ENCODE data around the gene CDC42EP3. TPM values are rescaled to one million over a fixed set of nuclear protein-coding genes. Genes with fewer than 3 reads are reported as not detected.
A peak's percentile ranks its signal among the peaks of the same experiment; 100 is the strongest.

Gene CDC42EP3
- total RNA-seq, 8 experiments from 2014 or later = 0.63 to 32.1 (median 11.1) TPM

- H3K27ac ChIP-seq = no peak overlapping the region
- ATAC-seq (replicated peaks in 6 of 8) = no peak
- H3K4me1 ChIP-seq (replicated peaks in 1 of 2) = peaks cover 6% of the 10 kb centered on the region in 2 donors
- in situ Hi-C loops (cut with MboI; ENCODE audit: low pct_unique_long_range_greater_than_20kb in 2 of 9, low sequenced_read_pairs in 9 of 9, unreplicated experiment in 9 of 9) = no loop called here
- 100% methylated on average over 1 of the region's 3 CpGs; no CpG with 5 or more reads in 9 of the 10 experiments for WGBS, 10 experiments
- no peak overlapping the region for H3K4me3 ChIP-seq
These were observed 21.9 kb downstream of the CDC42EP3 start for GRCh38 chr2:37649518-37649917.

GRCh38 chr2:37648331-37649011, 23.0 kb downstream of the CDC42EP3 start:
- H3K4me3 ChIP-seq = no peak overlapping the region
- H3K27ac ChIP-seq = no peak overlapping the region
- 46 to 92% (median 80%) methylated on average over 2 to 9 of the region's 9 CpGs; no CpG with 5 or more reads in 4 of the 10 experiments for WGBS, 10 experiments
- peak in 4 of 8 experiments; percentile 18 to 83 (median 76) for ATAC-seq (replicated peaks in 6 of 8)
- in situ Hi-C loops (cut with MboI; ENCODE audit: low pct_unique_long_range_greater_than_20kb in 2 of 9, low sequenced_read_pairs in 9 of 9, unreplicated experiment in 9 of 9) = no loop called here
- H3K4me1 ChIP-seq (replicated peaks in 1 of 2) = peaks cover 0 to 2% of the 10 kb centered on the region in 2 donors

DNA sequence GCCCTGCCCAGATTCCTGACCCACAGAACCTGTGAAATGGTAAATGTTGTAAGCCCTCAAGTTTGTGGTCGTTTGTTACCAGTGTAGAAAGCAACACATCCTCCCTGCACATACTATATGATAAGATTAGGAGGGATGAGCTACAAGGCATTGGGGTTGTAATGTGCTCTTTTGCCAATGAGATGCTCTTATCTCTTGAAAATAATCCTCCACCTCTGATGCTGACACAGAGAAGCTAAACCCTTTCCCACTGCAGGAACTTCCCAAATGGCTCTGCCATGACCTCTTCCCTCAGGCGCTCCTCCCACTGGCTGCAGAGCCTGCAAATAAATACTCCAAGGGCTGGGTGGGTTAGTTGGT, 23.5 kb downstream of the CDC42EP3 start:
- in situ Hi-C loops (cut with MboI; ENCODE audit: low pct_unique_long_range_greater_than_20kb in 2 of 9, low sequenced_read_pairs in 9 of 9, unreplicated experiment in 9 of 9) = no loop called here
- Histone ChIP-seq H3K4me3 (no peak overlapping the region), H3K27ac (no peak overlapping the region), H3K4me1 (replicated peaks in 1 of 2) (peaks cover under 1 to 3% of the 10 kb centered on the region in 2 donors)
- WGBS, 10 experiments = 67 to 90% (median 80%) methylated on average over 1 to 2 of the region's 2 CpGs; no CpG with 5 or more reads in 6 of the 10 experiments
- ATAC-seq (replicated peaks in 6 of 8) = no peak

GRCh38 chr2:37645836-37646235, 25.6 kb downstream of the CDC42EP3 start:
- in situ Hi-C loops (cut with MboI; ENCODE audit: low pct_unique_long_range_greater_than_20kb in 2 of 9, low sequenced_read_pairs in 9 of 9, unreplicated experiment in 9 of 9) = no loop called here
- WGBS, 10 experiments = 42 to 100% (median 92%) methylated on average over 1 to 7 of the region's 9 CpGs; no CpG with 5 or more reads in 4 of the 10 experiments
- Histone ChIP-seq H3K4me3 (no peak overlapping the region), H3K27ac (no peak overlapping the region), H3K4me1 (replicated peaks in 1 of 2) (peaks cover 3 to 21% of the 10 kb centered on the region in 2 donors)
- no peak for ATAC-seq (replicated peaks in 6 of 8)

- Histone ChIP-seq H3K4me3 (no peak overlapping the region), H3K4me1 (replicated peaks in 1 of 2) (peaks cover 3 to 21% of the 10 kb centered on the region in 2 donors), H3K27ac (no peak overlapping the region)
- in situ Hi-C loops (cut with MboI; ENCODE audit: low pct_unique_long_range_greater_than_20kb in 2 of 9, low sequenced_read_pairs in 9 of 9, unreplicated experiment in 9 of 9) = no loop called here
- WGBS, 10 experiments = 33 to 98% (median 91%) methylated on average over 3 to 6 of the region's 6 CpGs
- no peak for ATAC-seq (replicated peaks in 6 of 8)
These were observed 26.1 kb downstream of the CDC42EP3 start for GRCh38 chr2:37645362-37645761.

GRCh38 chr2:37644191-37644590, 27.3 kb downstream of the CDC42EP3 start:
- 63 to 100% (median 94%) methylated on average over 1 to 5 of the region's 5 CpGs; no CpG with 5 or more reads in 3 of the 10 experiments for WGBS, 10 experiments
- in situ Hi-C loops (cut with MboI; ENCODE audit: low pct_unique_long_range_greater_than_20kb in 2 of 9, low sequenced_read_pairs in 9 of 9, unreplicated experiment in 9 of 9) = no loop called here
- H3K4me1 ChIP-seq (replicated peaks in 1 of 2) = peaks cover 3 to 21% of the 10 kb centered on the region in 2 donors
- H3K27ac ChIP-seq = no peak overlapping the region
- H3K4me3 ChIP-seq = no peak overlapping the region
- no peak for ATAC-seq (replicated peaks in 6 of 8)

DNA sequence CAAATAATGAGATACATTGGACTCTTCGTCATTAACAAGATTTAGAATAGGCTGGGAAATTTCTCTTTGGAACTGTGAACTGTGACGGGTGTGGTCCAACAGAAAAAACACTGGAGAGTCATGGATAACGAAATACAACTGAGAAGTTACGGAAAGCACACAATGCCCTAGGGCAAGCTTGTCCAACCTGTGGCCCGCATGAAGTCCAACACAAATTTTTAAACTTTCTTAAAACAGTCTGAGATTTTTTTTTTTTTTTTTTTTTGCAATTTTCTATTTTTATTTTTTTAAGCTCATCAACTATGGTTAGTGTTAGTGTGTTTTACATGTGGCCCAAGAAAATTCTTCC, 27.7 kb downstream of the CDC42EP3 start:
- H3K4me3 ChIP-seq = no peak overlapping the region
- WGBS, 10 experiments = 81 to 100% (median 95%) methylated on average over 2 to 5 of the region's 5 CpGs
- in situ Hi-C loops (cut with MboI; ENCODE audit: low pct_unique_long_range_greater_than_20kb in 2 of 9, low sequenced_read_pairs in 9 of 9, unreplicated experiment in 9 of 9) = no loop called here
- no peak for ATAC-seq (replicated peaks in 6 of 8)
- no peak overlapping the region for H3K27ac ChIP-seq
- H3K4me1 ChIP-seq (replicated peaks in 1 of 2) = peaks cover 3 to 21% of the 10 kb centered on the region in 2 donors

DNA sequence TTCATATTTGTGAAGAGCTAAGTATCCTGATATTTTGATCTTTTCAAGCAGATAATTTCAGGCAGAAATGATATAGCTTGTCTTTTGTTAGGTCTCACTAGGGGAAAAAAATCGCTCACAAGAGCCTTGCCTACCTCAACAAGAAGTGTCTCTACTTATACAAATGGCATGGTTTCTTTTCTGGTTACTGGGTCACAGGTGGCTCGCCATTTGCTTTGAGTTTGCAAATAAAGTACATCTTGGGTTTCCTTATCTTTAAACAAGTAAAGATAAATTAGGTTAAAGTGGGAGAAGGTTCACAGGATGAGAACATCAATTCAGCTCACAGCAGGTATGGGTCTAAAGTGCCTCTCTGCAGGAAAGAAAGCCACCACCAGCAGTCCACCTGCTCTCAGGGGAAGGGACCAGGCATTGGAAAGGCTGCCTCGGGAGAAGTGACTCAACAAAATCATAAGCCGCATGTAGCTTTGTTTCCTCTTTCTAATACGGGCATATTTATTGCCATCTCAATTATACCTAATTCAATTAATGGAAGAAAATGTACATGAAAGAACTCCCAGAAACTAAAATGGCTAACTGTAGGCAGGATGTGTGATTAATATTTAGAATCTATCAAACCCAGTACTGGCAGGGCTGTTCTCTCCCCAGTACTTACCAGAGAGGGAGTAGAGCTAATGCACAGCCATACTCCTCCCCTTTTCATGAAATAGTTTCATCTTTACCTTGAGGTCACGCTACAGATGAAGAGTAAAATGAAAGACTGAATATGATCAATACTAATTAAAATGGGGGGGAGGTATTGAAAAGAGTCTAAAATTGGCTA, 28.3 kb downstream of the CDC42EP3 start:
- 73 to 100% (median 94%) methylated on average over 1 to 6 of the region's 6 CpGs; no CpG with 5 or more reads in 1 of the 10 experiments for WGBS, 10 experiments
- Histone ChIP-seq H3K27ac (no peak overlapping the region), H3K4me1 (replicated peaks in 1 of 2) (peaks cover 3 to 21% of the 10 kb centered on the region in 2 donors), H3K4me3 (no peak overlapping the region)
- in situ Hi-C loops (cut with MboI; ENCODE audit: low pct_unique_long_range_greater_than_20kb in 2 of 9, low sequenced_read_pairs in 9 of 9, unreplicated experiment in 9 of 9) = no loop called here
- ATAC-seq (replicated peaks in 6 of 8) = no peak

GRCh38 chr2:37641582-37642171, 29.8 kb downstream of the CDC42EP3 start:
- no peak overlapping the region for H3K27ac ChIP-seq
- peak in 6 of 8 experiments; percentile 23 to 94 (median 89) for ATAC-seq (replicated peaks in 6 of 8)
- WGBS, 10 experiments = 0 to 94% (median 42%) methylated on average over 3 to 6 of the region's 7 CpGs; no CpG with 5 or more reads in 1 of the 10 experiments
- H3K4me1 ChIP-seq (replicated peaks in 1 of 2) = peaks cover 3 to 21% of the 10 kb centered on the region in 2 donors
- no peak overlapping the region for H3K4me3 ChIP-seq
- in situ Hi-C loops (cut with MboI; ENCODE audit: low pct_unique_long_range_greater_than_20kb in 2 of 9, low sequenced_read_pairs in 9 of 9, unreplicated experiment in 9 of 9) = no loop called here

GRCh38 chr2:37639631-37640030, 31.8 kb downstream of the CDC42EP3 start:
- 40 to 100% (median 82%) methylated on average over 1 to 3 of the region's 3 CpGs; no CpG with 5 or more reads in 1 of the 10 experiments for WGBS, 10 experiments
- no peak overlapping the region for H3K4me3 ChIP-seq
- peaks cover 3 to 21% of the 10 kb centered on the region in 2 donors for H3K4me1 ChIP-seq (replicated peaks in 1 of 2)
- in situ Hi-C loops (cut with MboI; ENCODE audit: low pct_unique_long_range_greater_than_20kb in 2 of 9, low sequenced_read_pairs in 9 of 9, unreplicated experiment in 9 of 9) = no loop called here
- H3K27ac ChIP-seq = no peak overlapping the region
- ATAC-seq (replicated peaks in 6 of 8) = no peak

- Histone ChIP-seq H3K27ac (no peak overlapping the region), H3K4me1 (replicated peaks in 1 of 2) (peaks cover 3 to 21% of the 10 kb centered on the region in 2 donors), H3K4me3 (no peak overlapping the region)
- 51 to 100% (median 100%) methylated on average over 1 to 3 of the region's 3 CpGs; no CpG with 5 or more reads in 1 of the 10 experiments for WGBS, 10 experiments
- in situ Hi-C loops (cut with MboI; ENCODE audit: low pct_unique_long_range_greater_than_20kb in 2 of 9, low sequenced_read_pairs in 9 of 9, unreplicated experiment in 9 of 9) = no loop called here
- ATAC-seq (replicated peaks in 6 of 8) = no peak
These were observed 32.5 kb downstream of the CDC42EP3 start for GRCh38 chr2:37638973-37639372.

GRCh38 chr2:37637985-37638384, 33.5 kb downstream of the CDC42EP3 start:
- in situ Hi-C loops (cut with MboI; ENCODE audit: low pct_unique_long_range_greater_than_20kb in 2 of 9, low sequenced_read_pairs in 9 of 9, unreplicated experiment in 9 of 9) = no loop called here
- Histone ChIP-seq H3K4me1 (replicated peaks in 1 of 2) (peaks cover 1 to 21% of the 10 kb centered on the region in 2 donors), H3K27ac (no peak overlapping the region), H3K4me3 (no peak overlapping the region)
- whole genome bisulfite sequencing, 10 experiments = 0 to 100% (median 80%) methylated on average over 1 to 2 of the region's 2 CpGs; no CpG with 5 or more reads in 5 of the 10 experiments
- ATAC-seq (replicated peaks in 6 of 8) = peak in 2 of 8 experiments; percentile 57 to 76

All from motor neuron (in vitro differentiated cells).